Neural cell (in vitro differentiated cells): ENCODE measurements around the gene VSIR.

ENCODE experiments used
- CTCF ChIP-seq: fragments of 450-650 bp; IDR thresholded peaks from 2 replicates; pipeline ENCODE4 v1.5.1; 2014; ENCODE audit warnings: antibody characterized with exemption, mild to moderate bottlenecking, moderate library complexity; ENCODE audit not compliant: poor library complexity, severe bottlenecking
- EZH2 ChIP-seq: fragments of 200-600, 300-800 bp; shearing (Covaris generic), sonication (generic); IDR thresholded peaks from 2 replicates; pipeline ENCODE4 v1.6.1; 2014; ENCODE audit warnings: antibody characterized with exemption, low read length, borderline replicate concordance, mild to moderate bottlenecking; ENCODE audit not compliant: insufficient read depth, poor library complexity, severe bottlenecking

GRCh38 chr10:71726580-71727104 is 46.7 kb downstream of the VSIR start:
- TF ChIP-seq EZH2 (no peak), CTCF (no peak)
